ENCODE measurements around the gene PLCB4. TPM values are rescaled to one million over a fixed set of nuclear protein-coding genes. Genes with fewer than 3 reads are reported as not detected.

The PLCB4 gene
- total RNA-seq, 4 donors from 2014 or later, result 2.7 to 11.4 (median 6.5) TPM

- DNase-seq (ENCODE audit: low spot score in 2 of 2), result no peak
- no peak overlapping the region for H3K4me3 ChIP-seq (ENCODE audit: low read depth, poor library complexity, severe bottlenecking)
- intact Hi-C loops (cut with DNase I; ENCODE audit: low total_unique reads), result no loop called here
- TF ChIP-seq, protein P1, sequence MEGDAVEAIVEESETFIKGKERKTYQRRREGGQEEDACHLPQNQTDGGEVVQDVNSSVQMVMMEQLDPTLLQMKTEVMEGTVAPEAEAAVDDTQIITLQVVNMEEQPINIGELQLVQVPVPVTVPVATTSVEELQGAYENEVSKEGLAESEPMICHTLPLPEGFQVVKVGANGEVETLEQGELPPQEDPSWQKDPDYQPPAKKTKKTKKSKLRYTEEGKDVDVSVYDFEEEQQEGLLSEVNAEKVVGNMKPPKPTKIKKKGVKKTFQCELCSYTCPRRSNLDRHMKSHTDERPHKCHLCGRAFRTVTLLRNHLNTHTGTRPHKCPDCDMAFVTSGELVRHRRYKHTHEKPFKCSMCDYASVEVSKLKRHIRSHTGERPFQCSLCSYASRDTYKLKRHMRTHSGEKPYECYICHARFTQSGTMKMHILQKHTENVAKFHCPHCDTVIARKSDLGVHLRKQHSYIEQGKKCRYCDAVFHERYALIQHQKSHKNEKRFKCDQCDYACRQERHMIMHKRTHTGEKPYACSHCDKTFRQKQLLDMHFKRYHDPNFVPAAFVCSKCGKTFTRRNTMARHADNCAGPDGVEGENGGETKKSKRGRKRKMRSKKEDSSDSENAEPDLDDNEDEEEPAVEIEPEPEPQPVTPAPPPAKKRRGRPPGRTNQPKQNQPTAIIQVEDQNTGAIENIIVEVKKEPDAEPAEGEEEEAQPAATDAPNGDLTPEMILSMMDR (IDR thresholded peaks at IDR 0.05), result no peak
- TF ChIP-seq POLR2A (IDR thresholded peaks at IDR 0.05), result no peak
Observed at GRCh38 chr20:9442858-9443257, 374.0 kb downstream of the PLCB4 start.

GRCh38 chr20:9444921-9445320, 376.0 kb downstream of the PLCB4 start:
- 41 to 73% methylated on average over 2 of the region's 2 CpGs for WGBS, 2 donors
- TF ChIP-seq, protein P1 (IDR thresholded peaks at IDR 0.05), result no peak
- no peak for TF ChIP-seq POLR2A (IDR thresholded peaks at IDR 0.05)
- H3K4me3 ChIP-seq (ENCODE audit: low read depth, poor library complexity, severe bottlenecking), result no peak overlapping the region
- DNase-seq (ENCODE audit: low spot score in 2 of 2), result no peak
- intact Hi-C loops (cut with DNase I; ENCODE audit: low total_unique reads), result no loop called here

- H3K4me3 ChIP-seq (ENCODE audit: low read depth, poor library complexity, severe bottlenecking), result no peak overlapping the region
- intact Hi-C loops (cut with DNase I; ENCODE audit: low total_unique reads), result no loop called here
- no peak for DNase-seq (ENCODE audit: low spot score in 2 of 2)
- TF ChIP-seq POLR2A (IDR thresholded peaks at IDR 0.05), result no peak
- TF ChIP-seq, protein P1 (IDR thresholded peaks at IDR 0.05), result no peak
Observed at GRCh38 chr20:9447182-9447581, 378.3 kb downstream of the PLCB4 start.

- TF ChIP-seq, protein P1 (IDR thresholded peaks at IDR 0.05), result no peak
- TF ChIP-seq POLR2A (IDR thresholded peaks at IDR 0.05), result no peak
- H3K4me3 ChIP-seq (ENCODE audit: low read depth, poor library complexity, severe bottlenecking), result no peak overlapping the region
- no peak for DNase-seq (ENCODE audit: low spot score in 2 of 2)
- intact Hi-C loops (cut with DNase I; ENCODE audit: low total_unique reads), result no loop called here
- WGBS, 2 donors, result 84 to 93% methylated on average over 2 of the region's 2 CpGs
Observed at GRCh38 chr20:9453201-9453600, 384.3 kb downstream of the PLCB4 start.

DNA sequence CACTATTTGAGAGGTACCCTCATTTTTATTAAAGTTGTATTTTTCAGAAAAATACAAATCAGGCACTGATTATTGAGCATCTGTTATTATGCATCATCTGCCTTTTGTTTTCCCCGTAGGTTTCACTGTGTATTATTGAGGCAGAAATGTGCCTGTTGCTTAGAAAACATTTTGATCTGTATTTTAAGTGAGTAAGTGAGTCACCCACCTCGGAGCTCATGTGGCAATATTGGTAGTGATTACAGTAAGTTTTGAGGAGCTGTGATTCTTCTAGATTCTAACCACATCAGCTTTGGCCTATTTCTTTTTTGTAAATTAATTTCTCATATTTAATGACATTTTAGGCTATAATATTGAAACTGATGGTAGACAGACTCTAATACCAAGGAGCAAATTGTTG, 385.9 kb downstream of the PLCB4 start:
- no peak for DNase-seq (ENCODE audit: low spot score in 2 of 2)
- TF ChIP-seq, protein P1 (IDR thresholded peaks at IDR 0.05), result no peak
- TF ChIP-seq POLR2A (IDR thresholded peaks at IDR 0.05), result no peak
- H3K4me3 ChIP-seq (ENCODE audit: low read depth, poor library complexity, severe bottlenecking), result no peak overlapping the region
- intact Hi-C loops (cut with DNase I; ENCODE audit: low total_unique reads), result no loop called here
- 81% methylated on average over 2 of the region's 2 CpGs for WGBS, 2 donors

GRCh38 chr20:9457136-9457535, 388.2 kb downstream of the PLCB4 start:
- intact Hi-C loops (cut with DNase I; ENCODE audit: low total_unique reads), result no loop called here
- TF ChIP-seq, protein P1 (IDR thresholded peaks at IDR 0.05), result no peak
- no peak for TF ChIP-seq POLR2A (IDR thresholded peaks at IDR 0.05)
- DNase-seq (ENCODE audit: low spot score in 2 of 2), result no peak
- H3K4me3 ChIP-seq (ENCODE audit: low read depth, poor library complexity, severe bottlenecking), result no peak overlapping the region
- 76 to 79% methylated on average over 2 of the region's 2 CpGs for WGBS, 2 donors

All from lower leg skin (tissue), 4 donors.